ENCODE data around the gene UBE2D1. TPM values are rescaled to one million over a fixed set of nuclear protein-coding genes. Genes with fewer than 3 reads are reported as not detected.

The UBE2D1 gene
- total RNA-seq, 4 donors from 2014 or later, result 15.6 to 23.8 (median 16.1) TPM

- no peak for DNase-seq (ENCODE audit: low spot score)
- ATAC-seq (ENCODE audit: low FRiP score), result no peak
- TF ChIP-seq CTCF (IDR thresholded peaks at IDR 0.05), result no peak
Measured at GRCh38 chr10:58350619-58351323, 16.0 kb downstream of the UBE2D1 start.

GRCh38 chr10:58351616-58352578 lies 17.1 kb downstream of the UBE2D1 start:
- ATAC-seq (ENCODE audit: low FRiP score) (no peak), DNase-seq (ENCODE audit: low spot score) (no peak)
- no peak for TF ChIP-seq CTCF (IDR thresholded peaks at IDR 0.05)

GRCh38 chr10:58352956-58353610 lies 18.3 kb downstream of the UBE2D1 start:
- TF ChIP-seq CTCF (IDR thresholded peaks at IDR 0.05), result no peak
- no peak for DNase-seq (ENCODE audit: low spot score)
- ATAC-seq (ENCODE audit: low FRiP score), result no peak

GRCh38 chr10:58356756-58357155 lies 21.9 kb downstream of the UBE2D1 start:
- DNase-seq (ENCODE audit: low spot score) (no peak), ATAC-seq (ENCODE audit: low FRiP score) (no peak)
- no peak for TF ChIP-seq CTCF (IDR thresholded peaks at IDR 0.05)

- no peak for ATAC-seq (ENCODE audit: low FRiP score)
- no peak for TF ChIP-seq CTCF (IDR thresholded peaks at IDR 0.05)
Measured at GRCh38 chr10:58358314-58358933, 23.6 kb downstream of the UBE2D1 start.

GRCh38 chr10:58358947-58359346 lies 24.1 kb downstream of the UBE2D1 start:
- ATAC-seq (ENCODE audit: low FRiP score), result no peak
- DNase-seq (ENCODE audit: low spot score), result no peak
- no peak for TF ChIP-seq CTCF (IDR thresholded peaks at IDR 0.05)

More at GRCh38 chr10:58358314-58358933, 23.6 kb downstream of the UBE2D1 start:
- no peak for DNase-seq (ENCODE audit: low spot score)

All from omental fat pad (tissue), 4 donors.